Measurements from ENCODE around the gene DENND6A. TPM values are rescaled to one million over a fixed set of nuclear protein-coding genes. Genes with fewer than 3 reads are reported as not detected.
"Not testable (repeated sequence)": the region's sequence is repeated elsewhere in the genome, so short reads cannot be mapped to it uniquely, and the experiment has no call there.

DENND6A gene
- total and polyA plus RNA-seq, 2 donors (not counting 1 experiment from before 2014, with no cell fraction given): 11.4 to 13.4 TPM

DNA sequence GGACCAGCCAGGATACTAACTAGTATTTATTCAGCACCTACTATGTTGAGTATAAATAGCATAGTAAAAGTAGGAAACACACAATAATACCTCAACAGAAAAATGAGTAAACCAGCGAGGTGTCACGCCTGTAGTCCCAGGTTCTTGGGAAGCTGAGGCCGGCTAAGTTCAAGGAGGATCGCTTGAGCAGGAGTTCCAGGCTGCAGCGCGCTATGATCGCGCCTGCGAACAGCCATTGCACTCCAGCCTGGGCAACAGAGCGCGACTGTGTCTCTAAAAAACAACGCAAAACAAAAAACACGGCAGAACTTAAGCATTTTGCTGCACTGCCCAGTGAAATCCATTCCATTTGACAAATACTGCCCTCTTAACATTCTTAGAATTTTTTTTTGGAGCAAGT is 1.3 kb upstream of the DENND6A start:
- TF ChIP-seq CTCF (conservative IDR thresholded peaks at IDR 0.05 in 1 of 2, IDR thresholded peaks at IDR 0.05 in 1 of 2; ENCODE audit: low read depth in 1 of 2, low read length in 2 of 2): no peak
- no peak for TF ChIP-seq EZH2 (IDR thresholded peaks at IDR 0.05; ENCODE audit: low read length, missing control alignments)
- Histone ChIP-seq H3K4me2 (ENCODE audit: extremely low read depth, insufficient read depth, low read length) (no peak overlapping the region), H3K4me3 (replicated peaks in 1 of 4; ENCODE audit: control extremely low read depth in 1 of 4, insufficient read depth in 1 of 4, low read depth in 3 of 4, low read length in 4 of 4) (no peak overlapping the region)

DNA sequence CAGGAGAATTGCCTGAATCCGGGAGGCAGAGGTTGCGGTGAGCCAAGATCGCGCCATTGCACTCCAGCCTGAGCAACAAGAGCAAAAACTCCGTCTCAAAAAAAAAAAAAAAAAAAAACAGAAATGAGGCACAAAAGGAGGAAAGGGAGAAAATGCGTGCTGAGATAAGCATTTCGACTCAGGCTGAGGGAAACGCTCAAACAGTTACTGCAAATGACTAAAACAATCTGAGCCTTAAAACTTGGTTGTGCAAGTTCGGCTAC is 813 bp downstream of the DENND6A start:
- Histone ChIP-seq H3K9ac (ENCODE audit: insufficient read depth, low read length) (peak overlapping the region; percentile 94), H2AFZ (ENCODE audit: low read length) (peak overlapping the region; percentile 31), H3K27ac (ENCODE audit: insufficient read depth, low read length) (peak overlapping the region; percentile 92), H3K4me3 (replicated peaks in 1 of 4; ENCODE audit: control extremely low read depth in 1 of 4, insufficient read depth in 1 of 4, low read depth in 3 of 4, low read length in 4 of 4) (peak overlapping the region; percentile 65 to 88 (median 82)), H3K4me2 (ENCODE audit: extremely low read depth, insufficient read depth, low read length) (peak overlapping the region; percentile 96), H3K79me2 (ENCODE audit: control insufficient read depth, insufficient read depth, low read length) (peaks cover 47% of the 10 kb centered on the region)
- H4K20me1 ChIP-seq (ENCODE audit: control insufficient read depth, extremely low read depth, insufficient read depth, low read length); DNase-seq (ENCODE audit: low read depth in 2 of 2); H3K4me1 ChIP-seq (ENCODE audit: control insufficient read depth, extremely low read depth, insufficient read depth, low read length); H3K36me3 ChIP-seq (ENCODE audit: control insufficient read depth, insufficient read depth, low read length); H3K9me3 ChIP-seq (ENCODE audit: control insufficient read depth, insufficient read depth, low read depth, low read length); H3K27me3 ChIP-seq (ENCODE audit: control insufficient read depth, insufficient read depth, low read length): not testable (repeated sequence)

More for the DNA sequence above, 1.3 kb upstream of the DENND6A start:
- Histone ChIP-seq H2AFZ (ENCODE audit: low read length) (no peak overlapping the region), H3K79me2 (ENCODE audit: control insufficient read depth, insufficient read depth, low read length) (peaks cover 31% of the 10 kb centered on the region), H3K9ac (ENCODE audit: insufficient read depth, low read length) (no peak overlapping the region), H3K4me1 (ENCODE audit: control insufficient read depth, extremely low read depth, insufficient read depth, low read length) (peaks cover 3% of the 10 kb centered on the region), H3K27ac (ENCODE audit: insufficient read depth, low read length) (no peak overlapping the region), H3K9me3 (ENCODE audit: control insufficient read depth, insufficient read depth, low read depth, low read length) (no peaks in the 10 kb centered on the region), H3K36me3 (ENCODE audit: control insufficient read depth, insufficient read depth, low read length) (no peaks in the 10 kb centered on the region), H3K27me3 (ENCODE audit: control insufficient read depth, insufficient read depth, low read length) (no peaks in the 10 kb centered on the region), H4K20me1 (ENCODE audit: control insufficient read depth, extremely low read depth, insufficient read depth, low read length) (no peaks in the 10 kb centered on the region)
- DNase-seq (ENCODE audit: low read depth in 2 of 2): no peak

- peaks cover 3% of the 10 kb centered on the region for H3K4me1 ChIP-seq (ENCODE audit: control insufficient read depth, extremely low read depth, insufficient read depth, low read length)
- peak overlapping the region; percentile 92 for H3K27ac ChIP-seq (ENCODE audit: insufficient read depth, low read length)
- H3K4me3 ChIP-seq (replicated peaks in 1 of 4; ENCODE audit: control extremely low read depth in 1 of 4, insufficient read depth in 1 of 4, low read depth in 3 of 4, low read length in 4 of 4): peak overlapping the region; percentile 65 to 88 (median 82)
- H3K79me2 ChIP-seq (ENCODE audit: control insufficient read depth, insufficient read depth, low read length): peaks cover 52% of the 10 kb centered on the region
- H4K20me1 ChIP-seq (ENCODE audit: control insufficient read depth, extremely low read depth, insufficient read depth, low read length): no peaks in the 10 kb centered on the region
- TF ChIP-seq EZH2 (IDR thresholded peaks at IDR 0.05; ENCODE audit: low read length, missing control alignments) (no peak), CTCF (conservative IDR thresholded peaks at IDR 0.05 in 1 of 2, IDR thresholded peaks at IDR 0.05 in 1 of 2; ENCODE audit: low read depth in 1 of 2, low read length in 2 of 2) (no peak)
- H3K9ac ChIP-seq (ENCODE audit: insufficient read depth, low read length): peak overlapping the region; percentile 94
- peak in 1 of 2 donors; percentile 27 for DNase-seq (ENCODE audit: low read depth in 2 of 2)
- no peaks in the 10 kb centered on the region for H3K9me3 ChIP-seq (ENCODE audit: control insufficient read depth, insufficient read depth, low read depth, low read length)
- peak overlapping the region; percentile 96 for H3K4me2 ChIP-seq (ENCODE audit: extremely low read depth, insufficient read depth, low read length)
- H3K36me3 ChIP-seq (ENCODE audit: control insufficient read depth, insufficient read depth, low read length): no peaks in the 10 kb centered on the region
- no peaks in the 10 kb centered on the region for H3K27me3 ChIP-seq (ENCODE audit: control insufficient read depth, insufficient read depth, low read length)
- no peak overlapping the region for H2AFZ ChIP-seq (ENCODE audit: low read length)
Measured at GRCh38 chr3:57691411-57692132, 1.3 kb downstream of the DENND6A start.

All from fibroblast of lung (primary cell).